Stimulated activated CD8-positive, alpha-beta memory T cell treated with anti-CD3 and anti-CD28 coated beads, Interleukin-12 subunit alpha, Interleukin-12 subunit beta, amount 100 ng/mL, for 4 hours (primary cell): ENCODE results near the gene NFIB.

Source experiments
- DNase-seq: peaks from one replicate; pipeline ENCODE4 v3.0.0-alpha.2; 2020; ENCODE audit warnings: low read depth

NFIB gene

GRCh38 chr9:14212697-14213420, 101.1 kb downstream of the NFIB start:
- no peak for DNase-seq

- DNase-seq, result no peak
Measured at GRCh38 chr9:14212077-14212476, 101.9 kb downstream of the NFIB start.

- DNase-seq, result no peak
Measured at GRCh38 chr9:14211564-14211963, 102.4 kb downstream of the NFIB start.

- DNase-seq, result no peak
Measured at GRCh38 chr9:14210428-14210827, 103.5 kb downstream of the NFIB start.

GRCh38 chr9:14209399-14210345, 104.3 kb downstream of the NFIB start:
- DNase-seq, result no peak

GRCh38 chr9:14207352-14207995, 106.5 kb downstream of the NFIB start:
- no peak for DNase-seq

- DNase-seq, result no peak
Measured at GRCh38 chr9:14205463-14205862, 108.5 kb downstream of the NFIB start.

- no peak for DNase-seq
Measured at GRCh38 chr9:14203356-14204056, 110.4 kb downstream of the NFIB start.

- DNase-seq, result no peak
Measured at GRCh38 chr9:14198841-14199455, 115.0 kb downstream of the NFIB start.

- no peak for DNase-seq
Measured at GRCh38 chr9:14198047-14198840, 115.7 kb downstream of the NFIB start.

GRCh38 chr9:14197325-14197858, 116.5 kb downstream of the NFIB start:
- DNase-seq, result no peak

- no peak for DNase-seq
Measured at GRCh38 chr9:14193328-14193990, 120.5 kb downstream of the NFIB start.

GRCh38 chr9:14192556-14192955, 121.4 kb downstream of the NFIB start:
- no peak for DNase-seq

GRCh38 chr9:14191512-14191911, 122.4 kb downstream of the NFIB start:
- no peak for DNase-seq

- DNase-seq, result no peak
Measured at GRCh38 chr9:14190240-14190639, 123.7 kb downstream of the NFIB start.

GRCh38 chr9:14189578-14189977, 124.4 kb downstream of the NFIB start:
- no peak for DNase-seq

GRCh38 chr9:14189146-14189545, 124.8 kb downstream of the NFIB start:
- DNase-seq, result no peak

- no peak for DNase-seq
Measured at GRCh38 chr9:14188538-14188937, 125.4 kb downstream of the NFIB start.

GRCh38 chr9:14188011-14188410, 125.9 kb downstream of the NFIB start:
- DNase-seq, result no peak

GRCh38 chr9:14186096-14186495, 127.8 kb downstream of the NFIB start:
- DNase-seq, result no peak
